H4 (cell line): Measurements from ENCODE around the gene PTPRB. TPM values are rescaled to one million over a fixed set of nuclear protein-coding genes. Genes with fewer than 3 reads are reported as not detected.
"Not testable (repeated sequence)": the region's sequence is repeated elsewhere in the genome, so short reads cannot be mapped to it uniquely, and the experiment has no call there.

Experiments
- DNase-seq: peaks from one replicate; pipeline ENCODE4 v3.0.0-alpha.2; 2015; ENCODE audit warnings: low spot score
- total RNA-seq: library from RNA; depleted of rRNA; stranded (reverse); fragments of >200 nt; shearing (Covaris generic); gene quantifications from 2 replicates; pipeline ENCODE4 v1.2.3, GENCODE V29; 2014

PTPRB gene
- total RNA-seq, 1 experiment from 2014 or later = 0.14 TPM

- no peak for DNase-seq
These were observed 96.2 kb downstream of the PTPRB start for GRCh38 chr12:70540996-70541395.

- no peak for DNase-seq
These were observed 100.6 kb downstream of the PTPRB start for GRCh38 chr12:70536650-70537049.

DNA sequence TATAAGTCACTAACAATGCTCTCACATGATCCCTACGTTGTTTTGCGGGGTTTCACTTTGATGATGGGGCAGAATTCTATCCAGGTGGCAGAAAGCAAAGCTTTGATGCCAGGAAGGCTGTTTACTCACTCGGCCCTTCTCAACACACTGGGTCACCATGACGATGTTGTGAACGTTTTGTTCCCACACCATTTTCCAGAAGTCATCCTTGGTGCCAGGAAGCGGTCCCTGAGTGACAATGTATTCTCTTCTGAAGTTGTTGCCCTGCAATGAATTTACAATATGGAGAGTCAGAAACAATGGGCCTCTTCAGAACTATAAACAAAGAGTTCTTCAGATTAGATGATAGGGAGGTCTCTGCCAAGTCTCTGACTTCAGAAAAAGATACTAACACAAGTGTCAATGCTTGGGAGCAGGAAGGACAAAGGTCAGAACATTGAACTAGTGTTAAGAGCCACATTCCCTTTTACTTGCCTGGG lies 101.3 kb downstream of the PTPRB start:
- no peak for DNase-seq

DNA sequence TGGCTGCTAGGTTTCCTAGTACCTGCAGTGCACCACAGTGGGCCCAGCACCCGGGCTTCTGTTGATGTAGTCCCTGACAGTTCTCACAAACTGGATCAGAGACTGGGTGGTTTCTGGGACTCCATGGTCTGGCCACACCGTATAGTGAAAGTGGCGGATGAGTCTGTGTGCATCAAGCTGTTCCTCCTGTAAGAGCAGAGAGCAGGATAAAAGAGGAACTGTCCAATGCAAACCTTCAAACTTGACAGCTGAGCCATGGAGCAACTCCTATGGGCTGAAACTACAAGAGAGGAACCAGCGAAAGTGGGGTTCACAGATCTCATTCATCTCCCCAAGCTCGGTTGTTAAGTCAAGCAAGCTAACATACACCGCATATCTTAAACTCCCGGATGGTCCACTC lies 102.8 kb downstream of the PTPRB start:
- DNase-seq = no peak

- DNase-seq = no peak
These were observed 107.6 kb downstream of the PTPRB start for GRCh38 chr12:70529647-70530046.

- DNase-seq = no peak
These were observed 116.4 kb downstream of the PTPRB start for GRCh38 chr12:70520847-70521246.

GRCh38 chr12:70513426-70513825 lies 123.8 kb downstream of the PTPRB start:
- no peak for DNase-seq

- no peak for DNase-seq
These were observed 129.1 kb downstream of the PTPRB start for GRCh38 chr12:70508178-70508577.

GRCh38 chr12:70507442-70507841 lies 129.8 kb downstream of the PTPRB start:
- DNase-seq = peak; percentile 33

GRCh38 chr12:70497508-70497907 lies 139.7 kb downstream of the PTPRB start:
- no peak for DNase-seq

DNA sequence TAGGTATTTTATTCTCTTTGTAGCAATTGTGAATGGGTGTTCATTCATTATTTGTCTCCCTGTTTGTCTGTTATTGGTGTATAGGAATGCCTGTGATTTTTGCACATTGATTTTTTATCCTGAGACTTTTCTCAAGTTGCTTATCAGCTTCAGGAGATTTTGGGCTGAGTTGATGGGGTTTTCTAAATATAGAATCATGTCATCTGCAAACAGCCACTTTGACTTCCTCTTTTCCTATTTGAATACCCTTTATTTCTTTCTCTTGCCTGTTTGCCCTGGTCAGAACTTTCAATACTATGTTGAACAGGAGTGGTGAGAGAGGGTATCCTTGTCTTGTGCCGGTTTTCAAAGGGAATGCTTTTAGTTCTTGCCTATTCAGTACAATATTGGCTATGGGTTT lies 144.3 kb downstream of the PTPRB start:
- DNase-seq = not testable (repeated sequence)

GRCh38 chr12:70490928-70491327 lies 146.3 kb downstream of the PTPRB start:
- DNase-seq = not testable (repeated sequence)

DNA sequence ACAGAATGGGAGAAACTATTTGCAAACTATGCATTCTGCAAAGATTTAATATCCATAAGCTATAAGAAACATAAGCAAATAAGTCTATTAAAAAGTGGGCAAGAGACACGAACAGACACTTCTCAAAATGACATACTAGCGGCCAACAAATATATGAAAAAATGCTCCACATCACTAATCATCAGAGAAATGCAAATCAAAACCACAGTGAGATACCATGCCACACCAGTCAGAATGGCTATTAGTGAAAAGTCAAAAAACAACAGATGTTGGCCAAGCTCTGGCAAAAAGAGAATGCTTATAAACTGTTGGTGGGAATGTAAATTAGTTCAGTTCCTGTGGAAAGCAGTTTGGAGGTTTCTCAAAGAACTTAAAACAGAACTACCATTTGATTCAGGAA lies 149.8 kb downstream of the PTPRB start:
- no peak for DNase-seq

DNA sequence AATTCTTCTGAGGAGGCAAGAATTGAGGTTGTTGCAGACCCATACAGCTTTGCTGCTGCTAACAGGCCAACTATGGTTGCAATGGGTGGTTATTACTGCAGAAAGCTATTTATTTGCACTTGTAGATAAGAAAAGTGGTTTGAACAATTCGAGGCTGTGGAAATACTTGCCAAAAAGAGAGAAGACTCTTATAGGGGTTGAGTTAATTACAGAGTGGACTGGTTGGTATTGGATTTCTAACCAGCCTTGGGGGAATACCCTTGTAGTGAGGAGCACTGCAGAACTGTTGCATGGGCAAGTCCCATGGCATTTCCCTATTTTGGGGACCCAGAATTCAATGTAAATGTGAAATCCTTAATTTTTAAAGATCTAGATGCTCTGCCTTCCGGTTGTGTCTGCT lies 150.6 kb downstream of the PTPRB start:
- no peak for DNase-seq

DNA sequence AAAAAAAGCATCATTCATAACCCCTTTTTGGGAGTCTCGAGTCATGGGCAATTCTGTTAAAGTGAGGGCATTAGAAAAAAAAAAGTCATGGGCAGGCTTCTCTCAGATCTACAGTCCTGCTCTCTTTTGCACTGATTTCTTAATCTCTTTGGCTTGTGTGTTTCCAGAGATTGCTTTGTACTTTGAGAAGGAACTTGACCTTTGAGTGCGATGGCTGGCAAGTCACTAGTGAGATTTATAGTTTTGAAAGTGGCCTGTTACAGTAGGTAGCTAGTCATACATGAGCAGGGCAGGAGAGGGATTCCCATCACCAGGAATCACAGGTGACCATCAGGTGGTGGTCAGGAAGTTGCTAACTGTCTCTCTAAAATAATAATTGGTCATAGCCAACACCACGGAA lies 151.5 kb downstream of the PTPRB start:
- DNase-seq = no peak

- no peak for DNase-seq
These were observed 152.8 kb downstream of the PTPRB start for GRCh38 chr12:70484464-70484863.

GRCh38 chr12:70482764-70483163 lies 154.5 kb downstream of the PTPRB start:
- no peak for DNase-seq

DNA sequence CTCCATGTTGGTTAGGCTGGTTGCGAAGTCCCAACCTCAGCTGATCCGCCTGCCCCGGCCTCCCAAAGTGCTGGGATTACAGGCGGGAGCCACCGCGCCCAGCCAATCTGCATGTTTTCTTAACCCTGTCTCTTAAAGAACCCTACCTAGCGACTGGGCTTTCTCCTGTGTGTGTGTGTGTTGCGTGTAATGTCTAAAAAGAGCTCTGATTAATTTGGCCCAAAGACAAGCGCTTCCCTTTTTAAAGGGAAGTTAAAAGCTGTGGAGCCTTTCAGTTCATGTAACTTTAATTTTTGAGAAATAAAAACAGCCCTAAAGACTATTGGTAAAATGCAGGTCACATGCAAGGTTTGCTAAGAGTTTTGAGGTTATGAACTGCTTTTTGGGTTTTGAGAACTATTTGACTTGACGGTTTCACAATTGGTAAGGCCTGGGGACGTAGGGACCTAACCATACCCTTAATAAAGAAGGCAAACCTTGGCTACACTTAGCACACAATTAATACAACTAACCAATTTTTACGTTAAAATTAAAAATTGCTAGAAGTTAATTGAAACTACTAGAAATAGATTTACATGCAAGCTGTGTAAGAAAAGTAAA lies 167.9 kb downstream of the PTPRB start:
- DNase-seq = no peak

GRCh38 chr12:70468741-70469140 lies 168.5 kb downstream of the PTPRB start:
- DNase-seq = no peak

DNA sequence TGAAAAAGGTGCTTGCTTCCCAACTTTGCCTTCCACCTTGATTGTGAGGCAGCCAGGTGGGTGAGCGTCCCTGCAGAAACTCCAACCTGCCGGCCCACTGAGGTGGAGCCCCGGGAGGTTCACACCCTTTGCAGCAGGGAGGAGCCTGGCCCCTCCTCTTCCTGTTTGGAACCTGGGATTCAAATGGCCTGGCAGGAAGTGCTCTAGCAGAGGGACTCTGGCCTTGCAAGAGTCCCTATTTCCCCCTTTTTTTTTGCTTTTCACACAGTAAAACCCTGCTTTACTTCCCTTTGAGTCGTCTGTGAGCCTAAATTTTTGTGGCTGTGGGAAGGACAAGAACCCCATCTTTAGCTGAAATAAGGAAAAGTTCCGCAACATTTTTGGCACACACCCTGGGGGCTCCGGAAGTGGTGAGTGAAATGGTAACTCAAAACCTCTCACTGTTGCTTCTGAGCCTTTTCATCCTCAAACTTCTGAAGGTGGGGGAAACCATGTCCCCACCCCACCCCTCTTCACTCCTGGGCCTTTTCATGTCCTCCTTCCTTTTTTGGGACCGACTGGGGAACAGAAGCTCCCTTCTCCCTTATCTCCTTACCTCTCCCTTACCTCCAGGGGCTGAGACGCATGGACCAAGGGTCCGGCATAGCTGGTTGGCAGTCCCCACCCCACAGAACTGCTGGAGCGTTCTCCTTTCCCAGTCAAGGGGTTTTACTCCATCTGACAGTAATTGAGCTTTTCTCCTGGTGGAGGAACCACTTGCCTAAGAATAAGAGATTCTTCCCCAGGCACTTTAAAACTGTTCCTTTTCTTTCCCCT lies 169.1 kb downstream of the PTPRB start:
- DNase-seq = peak; percentile 71

DNA sequence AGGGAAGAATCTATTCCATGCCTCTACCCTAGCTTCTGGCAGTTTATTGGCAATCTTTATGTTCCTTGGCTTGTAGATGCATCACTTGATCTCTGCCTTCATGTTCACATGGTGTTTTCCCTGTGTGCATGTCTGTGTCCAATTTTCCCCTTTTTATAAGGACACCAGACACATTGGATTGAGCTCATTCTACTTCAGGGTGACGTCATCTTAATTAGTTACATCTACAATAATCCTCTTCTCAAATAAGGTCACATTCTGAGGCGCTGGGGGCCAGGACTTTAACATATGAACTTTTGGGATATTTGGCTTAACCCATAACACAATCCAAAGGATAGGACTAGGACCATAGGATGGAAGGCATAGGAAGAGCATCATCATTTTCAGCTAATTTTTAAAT lies 169.8 kb downstream of the PTPRB start:
- no peak for DNase-seq

- no peak for DNase-seq
These were observed 170.5 kb downstream of the PTPRB start for GRCh38 chr12:70466753-70467152.
